HepG2 (cell line): ENCODE data around the gene NOM1. TPM values are rescaled to one million over a fixed set of nuclear protein-coding genes. Genes with fewer than 3 reads are reported as not detected.

ENCODE experiments used
- FOXA1 ChIP-seq, 2 experiments: fragments of 450-650 bp in 1 of 2; sonication (generic) in 1 of 2; formaldehyde crosslinking in 1 of 2; IDR thresholded peaks; 2 replicates each; pipeline versions ENCODE4 v1.4.0 to v1.6.1; 2016 to 2020; ENCODE audit warnings: missing genetic modification reagents in 1 of 2
- TCF7L2 ChIP-seq: IDR thresholded peaks from 2 replicates; pipeline ENCODE4 v1.6.1; 2011; ENCODE audit warnings: mild to moderate bottlenecking, low read depth, low read length, moderate library complexity
- TFAP4 ChIP-seq: sonication (generic); IDR thresholded peaks from 2 replicates; pipeline ENCODE4 v1.6.1; 2016; ENCODE audit warnings: low read depth, borderline replicate concordance
- THAP11 ChIP-seq: IDR thresholded peaks from 2 replicates; pipeline ENCODE4 v1.6.1; 2016; ENCODE audit warnings: missing biosample characterization, missing genetic modification reagents
- ZNF224 ChIP-seq: sonication (generic); formaldehyde crosslinking; IDR thresholded peaks from 2 replicates; pipeline ENCODE4 v1.5.0; 2020; ENCODE audit warnings: mild to moderate bottlenecking, missing genetic modification reagents
- ZNF816 ChIP-seq: sonication (generic); formaldehyde crosslinking; IDR thresholded peaks from 2 replicates; pipeline ENCODE4 v1.8.0; 2022; ENCODE audit warnings: missing genetic modification reagents, mild to moderate bottlenecking, borderline replicate concordance
- polyA plus RNA-seq, 8 experiments: library from polyadenylated mRNA; depleted of rRNA in 3 of 8; stranded (reverse) in 7 of 8; unstranded in 1 of 8; fragments of >200 nt; fragmentation: Illumina TruSeq in 4 of 8; extraction: Trizol in 4 of 8; gene quantifications; 2 replicates each; pipeline versions ENCODE4 v1.2.1 to v1.2.3, GENCODE V29; 2011 to 2016; ENCODE audit warnings: low read depth in 4 of 8, missing spikeins in 1 of 8, mixed read lengths in 1 of 8; ENCODE audit not compliant: insufficient read depth in 1 of 8
- total RNA-seq, 5 experiments: library from RNA; depleted of rRNA; stranded (reverse); fragments of >200 nt; fragmentation: Illumina TruSeq; extraction: Trizol; gene quantifications; 2 replicates each; pipeline ENCODE4 v1.2.3, GENCODE V29; 2016; ENCODE audit warnings: low read depth in 1 of 5
- TF ChIP-seq, protein P1 (sequence below): sonication (generic); formaldehyde crosslinking; IDR thresholded peaks from 2 replicates; pipeline ENCODE4 v1.4.0; 2020; ENCODE audit warnings: mild to moderate bottlenecking, missing genetic modification reagents
- TF ChIP-seq, protein P2 (sequence below): sonication (generic); formaldehyde crosslinking; IDR thresholded peaks from 2 replicates; pipeline ENCODE4 v1.4.0; 2020; ENCODE audit warnings: mild to moderate bottlenecking, missing genetic modification reagents
- TF ChIP-seq, protein P3 (sequence below): sonication (generic); formaldehyde crosslinking; IDR thresholded peaks from 2 replicates; pipeline ENCODE4 v1.4.0; 2020; ENCODE audit warnings: missing genetic modification reagents, borderline replicate concordance

Gene NOM1
- total and polyA plus RNA-seq, 2 of the 13 experiments (the other 11 are each of a cell fraction or from before 2014, with no cell fraction given): 14.2 to 26.2 TPM

DNA sequence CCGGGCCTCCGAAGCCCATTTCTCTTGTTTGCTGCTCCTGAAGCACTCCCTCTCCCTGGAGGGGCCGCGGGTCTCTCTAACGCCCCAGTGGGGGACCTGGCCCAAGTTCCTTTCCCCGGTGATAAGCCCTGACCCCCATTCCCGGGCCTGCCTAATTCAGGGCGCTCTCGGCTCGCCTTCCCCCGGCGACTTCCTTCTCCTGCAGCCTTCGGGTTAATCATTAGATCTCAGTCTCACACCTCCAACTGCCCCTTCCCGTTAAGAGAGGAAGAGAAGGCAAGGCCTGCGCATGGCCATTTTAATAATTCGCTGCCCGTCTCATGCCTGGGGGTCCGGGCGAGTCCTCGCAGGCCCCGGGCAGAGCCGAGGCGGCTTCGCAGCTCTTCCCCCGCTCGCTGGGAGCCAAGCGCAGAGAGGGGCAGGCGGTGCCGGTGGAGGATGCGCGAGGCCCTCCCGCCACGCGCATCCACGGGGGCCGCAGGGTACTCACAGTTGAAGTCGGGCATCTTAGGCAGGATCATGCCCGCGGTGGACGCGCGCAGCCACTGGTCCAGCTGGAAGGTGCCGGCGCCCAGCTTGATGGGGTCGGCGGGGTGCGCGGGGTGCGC is 59.8 kb downstream of the NOM1 start (continued):
- TF ChIP-seq FOXA1 (IDR thresholded peaks at IDR 0.05) (no peak), FOXA1 (CRISPR knock-in tag; IDR thresholded peaks at IDR 0.05) (no peak), THAP11 (CRISPR knock-in tag) (no peak), TCF7L2 (no peak), ZNF816 (CRISPR knock-in tag) (no peak), TFAP4 (no peak), ZNF224 (CRISPR knock-in tag) (no peak)
- TF ChIP-seq, protein P1, sequence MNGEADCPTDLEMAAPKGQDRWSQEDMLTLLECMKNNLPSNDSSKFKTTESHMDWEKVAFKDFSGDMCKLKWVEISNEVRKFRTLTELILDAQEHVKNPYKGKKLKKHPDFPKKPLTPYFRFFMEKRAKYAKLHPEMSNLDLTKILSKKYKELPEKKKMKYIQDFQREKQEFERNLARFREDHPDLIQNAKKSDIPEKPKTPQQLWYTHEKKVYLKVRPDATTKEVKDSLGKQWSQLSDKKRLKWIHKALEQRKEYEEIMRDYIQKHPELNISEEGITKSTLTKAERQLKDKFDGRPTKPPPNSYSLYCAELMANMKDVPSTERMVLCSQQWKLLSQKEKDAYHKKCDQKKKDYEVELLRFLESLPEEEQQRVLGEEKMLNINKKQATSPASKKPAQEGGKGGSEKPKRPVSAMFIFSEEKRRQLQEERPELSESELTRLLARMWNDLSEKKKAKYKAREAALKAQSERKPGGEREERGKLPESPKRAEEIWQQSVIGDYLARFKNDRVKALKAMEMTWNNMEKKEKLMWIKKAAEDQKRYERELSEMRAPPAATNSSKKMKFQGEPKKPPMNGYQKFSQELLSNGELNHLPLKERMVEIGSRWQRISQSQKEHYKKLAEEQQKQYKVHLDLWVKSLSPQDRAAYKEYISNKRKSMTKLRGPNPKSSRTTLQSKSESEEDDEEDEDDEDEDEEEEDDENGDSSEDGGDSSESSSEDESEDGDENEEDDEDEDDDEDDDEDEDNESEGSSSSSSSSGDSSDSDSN (CRISPR knock-in tag): peak; percentile 71
- TF ChIP-seq, protein P2, sequence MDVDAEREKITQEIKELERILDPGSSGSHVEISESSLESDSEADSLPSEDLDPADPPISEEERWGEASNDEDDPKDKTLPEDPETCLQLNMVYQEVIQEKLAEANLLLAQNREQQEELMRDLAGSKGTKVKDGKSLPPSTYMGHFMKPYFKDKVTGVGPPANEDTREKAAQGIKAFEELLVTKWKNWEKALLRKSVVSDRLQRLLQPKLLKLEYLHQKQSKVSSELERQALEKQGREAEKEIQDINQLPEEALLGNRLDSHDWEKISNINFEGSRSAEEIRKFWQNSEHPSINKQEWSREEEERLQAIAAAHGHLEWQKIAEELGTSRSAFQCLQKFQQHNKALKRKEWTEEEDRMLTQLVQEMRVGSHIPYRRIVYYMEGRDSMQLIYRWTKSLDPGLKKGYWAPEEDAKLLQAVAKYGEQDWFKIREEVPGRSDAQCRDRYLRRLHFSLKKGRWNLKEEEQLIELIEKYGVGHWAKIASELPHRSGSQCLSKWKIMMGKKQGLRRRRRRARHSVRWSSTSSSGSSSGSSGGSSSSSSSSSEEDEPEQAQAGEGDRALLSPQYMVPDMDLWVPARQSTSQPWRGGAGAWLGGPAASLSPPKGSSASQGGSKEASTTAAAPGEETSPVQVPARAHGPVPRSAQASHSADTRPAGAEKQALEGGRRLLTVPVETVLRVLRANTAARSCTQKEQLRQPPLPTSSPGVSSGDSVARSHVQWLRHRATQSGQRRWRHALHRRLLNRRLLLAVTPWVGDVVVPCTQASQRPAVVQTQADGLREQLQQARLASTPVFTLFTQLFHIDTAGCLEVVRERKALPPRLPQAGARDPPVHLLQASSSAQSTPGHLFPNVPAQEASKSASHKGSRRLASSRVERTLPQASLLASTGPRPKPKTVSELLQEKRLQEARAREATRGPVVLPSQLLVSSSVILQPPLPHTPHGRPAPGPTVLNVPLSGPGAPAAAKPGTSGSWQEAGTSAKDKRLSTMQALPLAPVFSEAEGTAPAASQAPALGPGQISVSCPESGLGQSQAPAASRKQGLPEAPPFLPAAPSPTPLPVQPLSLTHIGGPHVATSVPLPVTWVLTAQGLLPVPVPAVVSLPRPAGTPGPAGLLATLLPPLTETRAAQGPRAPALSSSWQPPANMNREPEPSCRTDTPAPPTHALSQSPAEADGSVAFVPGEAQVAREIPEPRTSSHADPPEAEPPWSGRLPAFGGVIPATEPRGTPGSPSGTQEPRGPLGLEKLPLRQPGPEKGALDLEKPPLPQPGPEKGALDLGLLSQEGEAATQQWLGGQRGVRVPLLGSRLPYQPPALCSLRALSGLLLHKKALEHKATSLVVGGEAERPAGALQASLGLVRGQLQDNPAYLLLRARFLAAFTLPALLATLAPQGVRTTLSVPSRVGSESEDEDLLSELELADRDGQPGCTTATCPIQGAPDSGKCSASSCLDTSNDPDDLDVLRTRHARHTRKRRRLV (CRISPR knock-in tag): no peak
- TF ChIP-seq, protein P3, sequence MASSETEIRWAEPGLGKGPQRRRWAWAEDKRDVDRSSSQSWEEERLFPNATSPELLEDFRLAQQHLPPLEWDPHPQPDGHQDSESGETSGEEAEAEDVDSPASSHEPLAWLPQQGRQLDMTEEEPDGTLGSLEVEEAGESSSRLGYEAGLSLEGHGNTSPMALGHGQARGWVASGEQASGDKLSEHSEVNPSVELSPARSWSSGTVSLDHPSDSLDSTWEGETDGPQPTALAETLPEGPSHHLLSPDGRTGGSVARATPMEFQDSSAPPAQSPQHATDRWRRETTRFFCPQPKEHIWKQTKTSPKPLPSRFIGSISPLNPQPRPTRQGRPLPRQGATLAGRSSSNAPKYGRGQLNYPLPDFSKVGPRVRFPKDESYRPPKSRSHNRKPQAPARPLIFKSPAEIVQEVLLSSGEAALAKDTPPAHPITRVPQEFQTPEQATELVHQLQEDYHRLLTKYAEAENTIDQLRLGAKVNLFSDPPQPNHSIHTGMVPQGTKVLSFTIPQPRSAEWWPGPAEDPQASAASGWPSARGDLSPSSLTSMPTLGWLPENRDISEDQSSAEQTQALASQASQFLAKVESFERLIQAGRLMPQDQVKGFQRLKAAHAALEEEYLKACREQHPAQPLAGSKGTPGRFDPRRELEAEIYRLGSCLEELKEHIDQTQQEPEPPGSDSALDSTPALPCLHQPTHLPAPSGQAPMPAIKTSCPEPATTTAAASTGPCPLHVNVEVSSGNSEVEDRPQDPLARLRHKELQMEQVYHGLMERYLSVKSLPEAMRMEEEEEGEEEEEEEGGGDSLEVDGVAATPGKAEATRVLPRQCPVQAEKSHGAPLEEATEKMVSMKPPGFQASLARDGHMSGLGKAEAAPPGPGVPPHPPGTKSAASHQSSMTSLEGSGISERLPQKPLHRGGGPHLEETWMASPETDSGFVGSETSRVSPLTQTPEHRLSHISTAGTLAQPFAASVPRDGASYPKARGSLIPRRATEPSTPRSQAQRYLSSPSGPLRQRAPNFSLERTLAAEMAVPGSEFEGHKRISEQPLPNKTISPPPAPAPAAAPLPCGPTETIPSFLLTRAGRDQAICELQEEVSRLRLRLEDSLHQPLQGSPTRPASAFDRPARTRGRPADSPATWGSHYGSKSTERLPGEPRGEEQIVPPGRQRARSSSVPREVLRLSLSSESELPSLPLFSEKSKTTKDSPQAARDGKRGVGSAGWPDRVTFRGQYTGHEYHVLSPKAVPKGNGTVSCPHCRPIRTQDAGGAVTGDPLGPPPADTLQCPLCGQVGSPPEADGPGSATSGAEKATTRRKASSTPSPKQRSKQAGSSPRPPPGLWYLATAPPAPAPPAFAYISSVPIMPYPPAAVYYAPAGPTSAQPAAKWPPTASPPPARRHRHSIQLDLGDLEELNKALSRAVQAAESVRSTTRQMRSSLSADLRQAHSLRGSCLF (CRISPR knock-in tag): no peak
